Activated naive CD8-positive, alpha-beta T cell treated with anti-CD3 and anti-CD28 coated beads, Interleukin-2, amount 10 ng/mL, durations not matched to agents 7 days and 5 days (primary cell): Measurements from ENCODE around the gene LSP1. TPM values are rescaled to one million over a fixed set of nuclear protein-coding genes. Genes with fewer than 3 reads are reported as not detected.
A peak's percentile ranks its signal among the peaks of the same experiment; 100 is the strongest.

ENCODE experiments used
- ATAC-seq: fragments of 150-1000 bp; cut with Tn5 transposase; one replicate; pipeline ENCODE4 v1.10.0; 2021; ENCODE audit warnings: low read depth, moderate library complexity
- POLR2A ChIA-PET: fragments of 350-600 bp; sonication (Branson Sonifier 250); formaldehyde crosslinking; loops from one replicate; lab custom pipeline; 2021; ENCODE audit warnings: antibody characterized with exemption; lab: Charles Lee
- DNase-seq: peaks from one replicate; pipeline ENCODE4 v3.0.0; 2021
- H3K27ac Mint-ChIP-seq: one replicate; pipeline ENCODE4 v1.8.0; 2022; ENCODE audit warnings: mild to moderate bottlenecking, mixed read lengths
- H3K27me3 Mint-ChIP-seq: one replicate; pipeline ENCODE4 v1.8.0; 2022; ENCODE audit warnings: mild to moderate bottlenecking, moderate library complexity, mixed read lengths
- H3K36me3 Mint-ChIP-seq: one replicate; pipeline ENCODE4 v1.8.0; 2021; ENCODE audit warnings: mild to moderate bottlenecking, mixed read lengths
- H3K4me1 Mint-ChIP-seq: one replicate; pipeline ENCODE4 v1.8.0; 2021; ENCODE audit warnings: mixed read lengths
- H3K4me3 Mint-ChIP-seq: one replicate; pipeline ENCODE4 v1.8.0; 2022; ENCODE audit warnings: mild to moderate bottlenecking, moderate library complexity, mixed read lengths
- H3K9me3 Mint-ChIP-seq: one replicate; pipeline ENCODE4 v1.8.0; 2021; ENCODE audit warnings: mixed read lengths
- total RNA-seq, 2 experiments: library from RNA; stranded (reverse); gene quantifications; one replicate each; pipeline ENCODE4 v1.2.3, GENCODE V29; 2021

LSP1 gene
- total RNA-seq, 2 experiments from 2014 or later: 438 to 453 TPM

DNA sequence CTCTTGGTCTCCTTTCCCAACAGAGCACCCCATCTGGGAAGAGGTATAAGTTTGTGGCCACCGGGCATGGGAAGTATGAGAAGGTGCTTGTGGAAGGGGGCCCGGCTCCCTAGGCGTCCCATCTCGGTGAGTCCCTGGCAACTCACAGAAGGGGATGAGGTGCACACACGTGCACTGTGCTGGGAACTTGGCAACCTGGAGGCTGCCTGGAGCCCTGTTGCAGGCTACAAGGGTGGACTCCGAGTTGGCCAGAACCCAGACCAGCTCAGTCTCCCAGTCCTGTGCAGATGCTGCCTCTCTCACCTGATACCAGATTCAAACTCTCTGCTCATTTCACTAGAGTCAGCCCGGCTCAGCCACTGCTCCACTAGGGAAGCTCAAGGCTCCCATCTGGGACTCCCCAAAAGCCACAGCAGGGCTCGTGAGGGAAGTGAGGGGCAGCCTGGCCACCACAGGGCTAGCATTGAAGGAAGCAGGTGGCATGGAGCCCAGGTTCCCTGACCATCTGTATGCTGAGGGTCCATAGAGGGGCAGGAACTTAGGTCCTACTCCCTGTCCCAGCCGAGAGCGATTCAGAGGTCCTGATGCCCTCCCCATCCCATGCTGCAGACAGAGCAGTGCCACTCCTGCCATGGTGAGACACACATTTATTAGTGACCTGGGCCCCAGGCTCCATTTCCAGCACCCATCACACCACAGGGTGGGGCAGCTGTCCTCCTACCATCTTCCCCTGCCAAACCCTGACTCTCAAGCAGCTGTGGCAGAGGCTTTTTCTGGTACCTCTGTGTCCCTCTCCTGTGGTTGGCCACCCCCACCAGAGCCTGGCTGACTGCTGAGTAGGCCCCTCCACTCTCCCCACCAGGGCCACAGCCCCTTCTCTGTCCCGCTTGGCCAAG, 34.8 kb downstream of the LSP1 start:
- Mint-ChIP-seq H3K36me3 (peaks cover 23% of the 10 kb centered on the region), H3K27ac (peak overlapping the region; percentile 90), H3K4me1 (peaks cover 28% of the 10 kb centered on the region), H3K4me3 (no peak overlapping the region), H3K9me3 (peaks cover 3% of the 10 kb centered on the region), H3K27me3 (no peaks in the 10 kb centered on the region)
- no peak for ATAC-seq
- POLR2A ChIA-PET: interaction anchor here (3.8 to 6.4 kb wide), 2 partner anchors 30 to 36 kb away, joined by 31 to 68 read pairs; partner anchors contain the start of gene LSP1
- peak; percentile 37 for DNase-seq

- Mint-ChIP-seq H3K27me3 (no peaks in the 10 kb centered on the region), H3K27ac (peak overlapping the region; percentile 90), H3K4me3 (peak overlapping the region; percentile 76), H3K4me1 (peaks cover 29% of the 10 kb centered on the region), H3K36me3 (peaks cover 28% of the 10 kb centered on the region), H3K9me3 (peaks cover 3% of the 10 kb centered on the region)
- no peak for DNase-seq
- POLR2A ChIA-PET: interaction anchor here (0.9 to 6.4 kb wide), 4 partner anchors 29 to 61 kb away, joined by 3 to 68 read pairs (median 17); partner anchors contain the start of gene LSP1
- no peak for ATAC-seq
Measured at GRCh38 chr11:1888347-1888753, 35.5 kb downstream of the LSP1 start.

- ATAC-seq (peak; percentile 5), DNase-seq (no peak)
- Mint-ChIP-seq H3K9me3 (peaks cover 3% of the 10 kb centered on the region), H3K27ac (peak overlapping the region; percentile 90), H3K4me3 (peak overlapping the region; percentile 76), H3K4me1 (peaks cover 34% of the 10 kb centered on the region), H3K27me3 (no peaks in the 10 kb centered on the region), H3K36me3 (peaks cover 32% of the 10 kb centered on the region)
- POLR2A ChIA-PET: interaction anchor here (0.5 to 6.4 kb wide), 6 partner anchors 29 to 103 kb away, joined by 3 to 68 read pairs (median 4); partner anchors contain the start of gene LSP1
Measured at GRCh38 chr11:1888811-1889210, 35.9 kb downstream of the LSP1 start.

DNA sequence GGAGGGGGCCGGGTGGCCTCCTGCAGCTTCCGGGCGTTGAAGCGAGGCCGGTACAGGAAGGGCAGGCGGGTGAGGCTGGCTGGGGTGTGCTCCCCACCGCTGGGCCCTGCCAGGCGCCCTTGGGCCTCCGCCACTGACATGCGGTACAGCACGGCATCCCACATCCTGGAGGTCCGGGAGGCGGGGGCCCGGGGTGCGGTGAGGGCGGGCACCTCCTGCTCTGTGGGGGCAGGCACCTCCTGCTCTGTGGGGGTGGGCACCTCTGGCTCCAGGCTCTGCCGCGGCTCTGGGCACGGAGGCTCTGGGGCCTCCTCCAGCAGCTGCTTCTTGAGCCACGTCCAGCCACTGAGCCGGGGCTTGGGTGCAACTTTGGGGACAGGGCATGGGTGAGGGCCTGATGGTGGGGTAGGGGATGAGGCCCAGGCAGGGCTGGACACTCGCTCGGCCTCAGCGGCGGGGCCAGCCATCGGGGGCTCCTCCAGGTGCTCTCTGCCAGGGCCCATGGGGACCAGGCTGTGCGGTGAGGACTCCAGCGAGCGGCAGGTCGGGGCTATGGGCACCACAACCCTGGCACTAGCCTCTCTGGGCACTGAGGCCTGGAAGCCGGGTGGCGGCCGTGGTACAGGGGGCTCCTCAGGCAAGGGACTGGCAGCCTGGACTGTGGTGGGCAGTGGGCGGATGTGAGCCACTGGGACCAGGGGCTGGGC, 36.5 kb downstream of the LSP1 start:
- peaks cover 32% of the 10 kb centered on the region for H3K36me3 Mint-ChIP-seq
- peaks cover 34% of the 10 kb centered on the region for H3K4me1 Mint-ChIP-seq
- POLR2A ChIA-PET: interaction anchor here (0.5 to 6.4 kb wide), 7 partner anchors 28 to 104 kb away, joined by 3 to 68 read pairs (median 4); partner anchors contain the start of gene LSP1
- no peaks in the 10 kb centered on the region for H3K27me3 Mint-ChIP-seq
- ATAC-seq: peak; percentile 85
- DNase-seq: peak; percentile 85
- H3K9me3 Mint-ChIP-seq: peaks cover 3% of the 10 kb centered on the region
- H3K4me3 Mint-ChIP-seq: peak overlapping the region; percentile 76
- peak overlapping the region; percentile 90 for H3K27ac Mint-ChIP-seq

DNA sequence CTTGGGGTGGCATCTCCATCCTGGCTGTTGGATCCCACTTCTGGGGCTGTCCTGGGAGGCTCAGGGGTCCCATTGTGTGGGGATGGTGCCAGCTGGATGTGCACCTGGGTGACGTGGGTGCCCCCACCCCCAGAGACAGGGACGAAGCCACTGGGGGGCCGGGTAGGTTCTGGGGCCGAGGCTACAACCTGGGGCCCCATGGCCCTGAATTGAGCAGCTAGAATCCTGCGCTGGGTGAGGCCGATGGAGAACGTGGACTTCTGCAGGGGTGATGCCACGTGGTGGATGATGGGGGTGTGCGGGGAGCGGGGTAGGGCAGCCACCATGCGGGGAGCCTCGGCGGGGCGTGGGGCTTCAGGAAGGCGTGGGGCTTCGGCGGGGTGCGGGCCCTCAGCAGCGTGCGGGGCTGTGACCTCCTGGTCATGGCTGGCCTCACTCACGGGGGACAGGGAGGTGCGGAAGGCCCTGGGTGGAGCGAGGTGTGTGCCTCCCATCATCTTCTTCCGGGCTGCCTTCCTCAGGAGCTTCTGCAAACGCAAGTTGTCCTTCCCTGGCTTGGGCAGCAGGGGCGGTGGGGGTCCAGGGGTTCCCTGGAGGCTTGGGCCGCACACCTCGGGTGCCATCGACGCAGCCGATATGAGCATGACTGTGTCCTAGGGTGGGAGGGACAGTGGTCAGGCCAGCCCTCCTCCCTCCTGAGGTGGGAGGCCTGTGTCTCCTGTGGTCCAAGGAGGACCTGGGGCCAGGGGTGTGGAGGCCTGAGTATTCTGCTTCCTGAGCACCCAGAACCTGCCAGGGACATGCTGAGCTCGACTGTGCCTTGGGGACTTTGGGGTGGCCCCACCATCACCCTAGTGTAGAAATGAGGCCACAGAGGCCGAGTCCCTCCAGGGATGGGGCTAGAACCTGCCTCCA, 37.3 kb downstream of the LSP1 start:
- POLR2A ChIA-PET: interaction anchor here (1.5 to 6.4 kb wide), 4 partner anchors 19 to 38 kb away, joined by 3 to 68 read pairs (median 22); partner anchors contain the start of gene LSP1
- H3K9me3 Mint-ChIP-seq: peaks cover 3% of the 10 kb centered on the region
- H3K27ac Mint-ChIP-seq: peak overlapping the region; percentile 78
- H3K27me3 Mint-ChIP-seq: no peaks in the 10 kb centered on the region
- H3K4me1 Mint-ChIP-seq: peaks cover 34% of the 10 kb centered on the region
- H3K36me3 Mint-ChIP-seq: peaks cover 32% of the 10 kb centered on the region
- DNase-seq: peak; percentile 50
- H3K4me3 Mint-ChIP-seq: peak overlapping the region; percentile 75
- ATAC-seq: peak; percentile 15

GRCh38 chr11:1890856-1891830, 38.3 kb downstream of the LSP1 start:
- peaks cover 3% of the 10 kb centered on the region for H3K9me3 Mint-ChIP-seq
- peak overlapping the region; percentile 78 for H3K27ac Mint-ChIP-seq
- H3K4me3 Mint-ChIP-seq: peak overlapping the region; percentile 75
- H3K36me3 Mint-ChIP-seq: peaks cover 32% of the 10 kb centered on the region
- peaks cover 34% of the 10 kb centered on the region for H3K4me1 Mint-ChIP-seq
- peaks cover 5% of the 10 kb centered on the region for H3K27me3 Mint-ChIP-seq
- POLR2A ChIA-PET: interaction anchor here (0.8 to 6.4 kb wide), 5 partner anchors 9 to 39 kb away, joined by 3 to 68 read pairs (median 12); partner anchors contain the start of gene LSP1
- peak; percentile 47 for DNase-seq
- ATAC-seq: no peak

DNA sequence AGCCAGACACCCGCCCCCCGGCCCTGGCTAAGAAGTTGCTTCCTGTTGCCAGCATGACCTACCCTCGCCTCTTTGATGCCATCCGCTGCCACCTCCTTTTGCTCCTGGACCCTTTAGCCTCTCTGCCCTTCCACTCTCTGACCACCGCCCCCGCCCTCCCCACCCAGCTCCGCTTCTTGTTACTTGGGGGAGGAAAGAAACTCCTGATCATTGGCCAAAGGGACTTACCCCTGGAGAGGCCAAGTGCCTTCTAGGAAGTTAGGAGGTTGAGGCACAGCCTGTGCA, 38.9 kb downstream of the LSP1 start, which contains the start of gene PRR33:
Gene PRR33, minus strand, starts transcription at position 65 of the 285 bp plus-strand sequence. CDS start 1,311 bp downstream, outside the sequence.
- DNase-seq (no peak), ATAC-seq (no peak)
- H3K27me3 Mint-ChIP-seq: peaks cover 12% of the 10 kb centered on the region
- H3K27ac Mint-ChIP-seq: peak within 1 kb of the TSS; percentile 78
- peaks cover 3% of the 10 kb centered on the region for H3K9me3 Mint-ChIP-seq
- H3K4me1 Mint-ChIP-seq: peaks cover 34% of the 10 kb centered on the region
- POLR2A ChIA-PET: interaction anchor here (0.7 to 6.4 kb wide), 3 partner anchors 26 to 97 kb away, joined by 7 to 68 read pairs (median 31); partner anchors contain the start of gene LSP1
- peak within 1 kb of the TSS; percentile 75 for H3K4me3 Mint-ChIP-seq
- H3K36me3 Mint-ChIP-seq: peaks cover 32% of the 10 kb centered on the region

DNA sequence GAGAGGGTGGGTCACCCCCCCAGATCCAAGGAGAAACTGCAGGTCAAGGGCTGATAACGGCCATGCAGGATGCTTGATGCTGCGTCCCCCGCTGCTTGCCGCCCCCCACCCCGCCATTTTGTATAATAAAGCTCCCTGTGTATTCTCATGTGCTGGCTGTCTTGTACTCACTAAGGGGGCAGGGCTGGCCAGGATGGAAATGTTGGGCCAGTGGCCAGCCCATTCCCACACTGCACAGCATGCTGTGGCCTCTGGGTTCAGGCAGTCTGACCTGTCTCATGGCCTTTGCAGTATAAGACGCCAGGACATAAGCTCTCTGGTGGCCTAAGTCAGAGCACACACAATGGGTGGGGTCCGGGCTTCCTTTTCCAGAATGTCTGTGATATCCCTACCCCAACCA, 39.2 kb downstream of the LSP1 start:
- no peak overlapping the region for H3K27ac Mint-ChIP-seq
- H3K27me3 Mint-ChIP-seq: peaks cover 15% of the 10 kb centered on the region
- POLR2A ChIA-PET: interaction anchor here (0.7 to 6.4 kb wide), 2 partner anchors 40 to 96 kb away, joined by 7 to 68 read pairs; partner anchors contain the start of gene LSP1
- H3K4me3 Mint-ChIP-seq: no peak overlapping the region
- peaks cover 3% of the 10 kb centered on the region for H3K9me3 Mint-ChIP-seq
- H3K36me3 Mint-ChIP-seq: peaks cover 29% of the 10 kb centered on the region
- DNase-seq (no peak), ATAC-seq (no peak)
- peaks cover 34% of the 10 kb centered on the region for H3K4me1 Mint-ChIP-seq

DNA sequence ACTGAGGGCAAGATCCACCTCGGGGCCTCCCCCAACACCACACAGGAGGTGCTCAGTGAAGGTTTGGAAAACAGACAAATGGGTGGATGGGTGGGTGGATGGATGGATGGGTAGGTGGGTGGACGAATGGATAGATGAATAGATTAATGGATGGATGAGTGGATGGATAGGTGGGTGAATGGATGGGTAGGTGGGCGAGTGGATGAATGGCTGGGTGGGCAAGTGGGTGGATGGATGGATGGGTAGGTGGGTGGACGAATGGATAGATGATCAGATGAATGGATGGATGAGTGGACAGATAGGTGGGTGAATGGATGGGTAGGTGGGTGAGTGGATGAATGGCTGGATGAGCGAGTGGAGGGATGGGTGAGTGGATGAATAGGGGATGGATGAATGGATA, 39.7 kb downstream of the LSP1 start:
- Mint-ChIP-seq H3K36me3 (peaks cover 29% of the 10 kb centered on the region), H3K9me3 (peaks cover 3% of the 10 kb centered on the region), H3K4me3 (peak overlapping the region; percentile 42), H3K27ac (no peak overlapping the region), H3K27me3 (peaks cover 19% of the 10 kb centered on the region), H3K4me1 (peaks cover 34% of the 10 kb centered on the region)
- DNase-seq (no peak), ATAC-seq (no peak)
- POLR2A ChIA-PET: interaction anchor here (0.7 to 6.4 kb wide), 2 partner anchors 40 to 96 kb away, joined by 7 to 68 read pairs; partner anchors contain the start of gene LSP1

GRCh38 chr11:1893581-1894359, 40.9 kb downstream of the LSP1 start:
- no peak for ATAC-seq
- POLR2A ChIA-PET: interaction anchor here (0.7 kb wide), 1 partner anchor 172 kb away, joined by 3 read pairs; no protein-coding TSS in a partner anchor

More at GRCh38 chr11:1893581-1894359, 40.9 kb downstream of the LSP1 start:
- Mint-ChIP-seq H3K4me1 (peaks cover 23% of the 10 kb centered on the region), H3K27ac (peak overlapping the region; percentile 57), H3K4me3 (no peak overlapping the region), H3K9me3 (peaks cover 3% of the 10 kb centered on the region), H3K36me3 (peaks cover 22% of the 10 kb centered on the region), H3K27me3 (peaks cover 25% of the 10 kb centered on the region)
- no peak for DNase-seq
